Activated B cell treated with CpG ODN at 0.5 μM for 24 hours (primary cell): ENCODE results near the gene USP25. TPM values are rescaled to one million over a fixed set of nuclear protein-coding genes. Genes with fewer than 3 reads are reported as not detected.
A peak's percentile ranks its signal among the peaks of the same experiment; 100 is the strongest.

Source experiments
- ATAC-seq: fragments of 200-7000 bp; cut with Tn5 transposase; one replicate; pipeline ENCODE4 v1.10.0; 2021; ENCODE audit warnings: low read depth, mild to moderate bottlenecking, moderate library complexity
- CTCF ChIA-PET: fragments of 350-600 bp; sonication (Branson Sonifier 250); formaldehyde crosslinking; loops from one replicate; lab custom pipeline; 2021; ENCODE audit warnings: antibody characterized with exemption; lab: Charles Lee
- POLR2A ChIA-PET: fragments of 350-600 bp; sonication (Branson Sonifier 250); formaldehyde crosslinking; loops from one replicate; lab custom pipeline; 2021; ENCODE audit warnings: antibody characterized with exemption; lab: Charles Lee
- DNase-seq: peaks from one replicate; pipeline ENCODE4 v3.0.0; 2022
- H3K27ac Mint-ChIP-seq: one replicate; pipeline ENCODE4 v1.8.0; 2020; ENCODE audit warnings: mixed read lengths
- H3K27me3 Mint-ChIP-seq: one replicate; pipeline ENCODE4 v1.8.0; 2021; ENCODE audit warnings: mixed read lengths
- H3K36me3 Mint-ChIP-seq: one replicate; pipeline ENCODE4 v1.8.0; 2021; ENCODE audit warnings: low read depth, mixed read lengths
- H3K4me1 Mint-ChIP-seq: one replicate; pipeline ENCODE4 v1.8.0; 2021; ENCODE audit warnings: mixed read lengths
- H3K4me3 Mint-ChIP-seq: one replicate; pipeline ENCODE4 v1.8.0; 2020; ENCODE audit warnings: mild to moderate bottlenecking, mixed read lengths
- H3K9me3 Mint-ChIP-seq: one replicate; pipeline ENCODE4 v1.8.0; 2020; ENCODE audit warnings: mixed read lengths
- CTCF ChIP-seq: fragments of 200-600 bp; IDR thresholded peaks from one replicate; pipeline ENCODE4 v1.8.0; 2022; ENCODE audit warnings: antibody characterized with exemption, mild to moderate bottlenecking
- intact Hi-C: fragments of 100-400 bp; cut with micrococcal nuclease; formaldehyde crosslinking; loops from one replicate; pipeline ENCODE4 v1.15.1; 2024
- total RNA-seq: library from RNA; stranded (reverse); gene quantifications from 2 replicates; pipeline ENCODE4 v1.2.3, GENCODE V29; 2022

USP25 gene
- total RNA-seq, 1 donor from 2014 or later: 38.3 TPM

GRCh38 chr21:15719976-15720375 lies 9.8 kb upstream of the USP25 start:
- ChIA-PET CTCF (no interaction called here), POLR2A (no interaction called here)
- no peak for TF ChIP-seq CTCF
- DNase-seq (no peak), ATAC-seq (no peak)
- Mint-ChIP-seq H3K4me1 (no peaks in the 10 kb centered on the region), H3K9me3 (peaks cover 6% of the 10 kb centered on the region), H3K27ac (no peak overlapping the region), H3K36me3 (no peaks in the 10 kb centered on the region), H3K4me3 (no peak overlapping the region), H3K27me3 (peaks cover 2% of the 10 kb centered on the region)
- intact Hi-C loops: no loop called here

GRCh38 chr21:15722591-15723324 lies 7.0 kb upstream of the USP25 start:
- H3K9me3 Mint-ChIP-seq: peaks cover 6% of the 10 kb centered on the region
- intact Hi-C loops: no loop called here
- H3K36me3 Mint-ChIP-seq: no peaks in the 10 kb centered on the region
- peaks cover 2% of the 10 kb centered on the region for H3K27me3 Mint-ChIP-seq
- H3K27ac Mint-ChIP-seq: no peak overlapping the region
- ChIA-PET POLR2A (no interaction called here), CTCF (no interaction called here)
- DNase-seq: no peak
- no peaks in the 10 kb centered on the region for H3K4me1 Mint-ChIP-seq
- no peak overlapping the region for H3K4me3 Mint-ChIP-seq
- no peak for ATAC-seq
- no peak for TF ChIP-seq CTCF

- intact Hi-C loops: loop anchor here (5.0 kb wide), 1 partner anchor 1699 kb away; no protein-coding TSS in a partner anchor
- no peak overlapping the region for H3K4me3 Mint-ChIP-seq
- ChIA-PET CTCF (no interaction called here), POLR2A (no interaction called here)
- no peak overlapping the region for H3K27ac Mint-ChIP-seq
- H3K36me3 Mint-ChIP-seq: no peaks in the 10 kb centered on the region
- no peaks in the 10 kb centered on the region for H3K27me3 Mint-ChIP-seq
- peaks cover 6% of the 10 kb centered on the region for H3K4me1 Mint-ChIP-seq
- H3K9me3 Mint-ChIP-seq: peaks cover 4% of the 10 kb centered on the region
- DNase-seq: no peak
- TF ChIP-seq CTCF: no peak
- ATAC-seq: no peak
Observed at GRCh38 chr21:15725949-15726348, 3.8 kb upstream of the USP25 start.

GRCh38 chr21:15728046-15728445 lies 1.7 kb upstream of the USP25 start:
- H3K27me3 Mint-ChIP-seq: no peaks in the 10 kb centered on the region
- H3K27ac Mint-ChIP-seq: no peak overlapping the region
- ChIA-PET CTCF (interaction anchor here (0.5 kb wide), 1 partner anchor 1178 kb away, joined by 3 read pairs; no protein-coding TSS in a partner anchor), POLR2A (interaction anchor here (0.5 kb wide), 1 partner anchor 831 kb away, joined by 3 read pairs; no protein-coding TSS in a partner anchor)
- no peak for DNase-seq
- ATAC-seq: no peak
- H3K36me3 Mint-ChIP-seq: no peaks in the 10 kb centered on the region
- H3K4me1 Mint-ChIP-seq: peaks cover 23% of the 10 kb centered on the region
- H3K9me3 Mint-ChIP-seq: no peaks in the 10 kb centered on the region
- intact Hi-C loops: loop anchor here (2.0 to 5.0 kb wide), 2 partner anchors 15 to 1701 kb away; no protein-coding TSS in a partner anchor
- TF ChIP-seq CTCF: no peak
- H3K4me3 Mint-ChIP-seq: no peak overlapping the region

- ATAC-seq (no peak), DNase-seq (no peak)
- H3K36me3 Mint-ChIP-seq: no peaks in the 10 kb centered on the region
- no peak for TF ChIP-seq CTCF
- CTCF ChIA-PET: no interaction called here
- no peaks in the 10 kb centered on the region for H3K27me3 Mint-ChIP-seq
- POLR2A ChIA-PET: interaction anchor here (0.6 kb wide), 1 partner anchor 289 kb away, joined by 3 read pairs; no protein-coding TSS in a partner anchor
- H3K4me3 Mint-ChIP-seq: peak overlapping the region; percentile 82
- H3K9me3 Mint-ChIP-seq: no peaks in the 10 kb centered on the region
- H3K27ac Mint-ChIP-seq: peak overlapping the region; percentile 63
- peaks cover 35% of the 10 kb centered on the region for H3K4me1 Mint-ChIP-seq
- intact Hi-C loops: loop anchor here (2.0 to 5.0 kb wide), 2 partner anchors 13 to 1702 kb away; no protein-coding TSS in a partner anchor
Observed at GRCh38 chr21:15729346-15729673, 472 bp upstream of the USP25 start.
